Subcutaneous preadipocyte (primary cell): ENCODE data around the gene PPP4R3A. TPM values are rescaled to one million over a fixed set of nuclear protein-coding genes. Genes with fewer than 3 reads are reported as not detected.

ENCODE experiments used
- small RNA-seq: library from RNA; depleted of rRNA; stranded (forward); fragments of <200 nt; gene quantifications from one replicate; pipeline ENCODE3, GENCODE V24; 2012
- total RNA-seq: library from RNA; depleted of rRNA; stranded (reverse); fragments of >200 nt; gene quantifications from 2 replicates; pipeline ENCODE4 v1.2.3, GENCODE V29; 2012

Gene PPP4R3A
- 30.1 and 44.6 TPM in 2 replicates for total RNA-seq

GRCh38 chr14:91510171-91511042, at the start of gene PPP4R3A:
Gene PPP4R3A, minus strand, starts transcription at chr14:91510310. Its CDS starts 663 bp downstream, at chr14:91509647.

GRCh38 chr14:91417120-91417982, 92.8 kb downstream of the PPP4R3A start, which contains the start of gene CCDC88C:
Gene CCDC88C, minus strand, starts transcription at chr14:91417820. Its CDS starts 130 bp downstream, at chr14:91417690.

Small RNAs within 50 kb of the gene (small RNA-seq; reads per million reads assigned to genes)
- not detected for gene AL133373.1

Other genes with a start within 250 kb of the PPP4R3A start
- under 0.01 TPM in 1 of 2 replicates, not detected in the other for gene CCDC88C, start 92.5 kb downstream of the PPP4R3A start, total RNA-seq
- gene CATSPERB, start 221.8 kb upstream of the PPP4R3A start, total RNA-seq = under 0.01 TPM in 1 of 2 replicates, not detected in the other